BE2C (cell line): ENCODE data around the gene DYSF.

Experiments used
- DNase-seq: peaks from one replicate; pipeline ENCODE4 v3.0.0-alpha.2; 2020
- H3K27me3 ChIP-seq: fragments of 250-450 bp; sonication (Bioruptor Pico); 2 replicates; pipeline ENCODE4 v1.5.1; 2020; ENCODE audit warnings: mild to moderate bottlenecking
- H3K36me3 ChIP-seq: fragments of 250-450 bp; sonication (Bioruptor Pico); 2 replicates; pipeline ENCODE4 v1.5.1; 2020; ENCODE audit warnings: mild to moderate bottlenecking
- H3K4me1 ChIP-seq: fragments of 250-450 bp; sonication (Bioruptor Pico); 2 replicates; pipeline ENCODE4 v1.5.1; 2020
- H3K4me3 ChIP-seq: 2 replicates; pipeline ENCODE4 v1.5.1; 2011; ENCODE audit warnings: low read depth, low read length
- H3K9me3 ChIP-seq: fragments of 250-450 bp; sonication (Bioruptor Pico); 2 replicates; pipeline ENCODE4 v1.5.1; 2020
- TF ChIP-seq, protein P1 (sequence below): IDR thresholded peaks from 2 replicates; pipeline ENCODE4 v1.5.1; 2012; ENCODE audit warnings: mild to moderate bottlenecking, low read depth, low read length

The DYSF gene

DNA sequence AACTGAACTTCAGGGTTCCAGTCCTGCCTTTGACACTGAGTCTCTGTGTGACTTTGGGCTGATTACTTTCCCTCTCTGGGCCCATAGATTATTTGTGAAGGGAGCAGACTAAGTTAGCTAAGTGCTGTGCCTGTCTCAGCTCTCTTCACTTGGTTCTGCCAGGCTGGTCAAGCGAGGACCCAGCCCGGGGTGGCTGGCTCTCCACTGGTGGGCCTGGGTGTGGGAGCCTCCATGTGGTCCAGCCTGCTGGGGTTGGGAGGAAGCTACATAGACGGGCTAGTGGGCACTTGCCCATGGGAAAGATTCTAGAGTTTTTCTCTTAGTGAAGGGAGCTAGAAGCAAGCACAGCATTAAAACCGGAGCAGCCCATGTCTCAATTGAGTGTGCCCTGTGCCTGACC is 59.0 kb downstream of the DYSF start:
- no peak for DNase-seq
- H3K4me3 ChIP-seq: no peak overlapping the region
- no peaks in the 10 kb centered on the region for H3K36me3 ChIP-seq
- H3K27me3 ChIP-seq: no peaks in the 10 kb centered on the region
- no peaks in the 10 kb centered on the region for H3K9me3 ChIP-seq
- TF ChIP-seq, protein P1, sequence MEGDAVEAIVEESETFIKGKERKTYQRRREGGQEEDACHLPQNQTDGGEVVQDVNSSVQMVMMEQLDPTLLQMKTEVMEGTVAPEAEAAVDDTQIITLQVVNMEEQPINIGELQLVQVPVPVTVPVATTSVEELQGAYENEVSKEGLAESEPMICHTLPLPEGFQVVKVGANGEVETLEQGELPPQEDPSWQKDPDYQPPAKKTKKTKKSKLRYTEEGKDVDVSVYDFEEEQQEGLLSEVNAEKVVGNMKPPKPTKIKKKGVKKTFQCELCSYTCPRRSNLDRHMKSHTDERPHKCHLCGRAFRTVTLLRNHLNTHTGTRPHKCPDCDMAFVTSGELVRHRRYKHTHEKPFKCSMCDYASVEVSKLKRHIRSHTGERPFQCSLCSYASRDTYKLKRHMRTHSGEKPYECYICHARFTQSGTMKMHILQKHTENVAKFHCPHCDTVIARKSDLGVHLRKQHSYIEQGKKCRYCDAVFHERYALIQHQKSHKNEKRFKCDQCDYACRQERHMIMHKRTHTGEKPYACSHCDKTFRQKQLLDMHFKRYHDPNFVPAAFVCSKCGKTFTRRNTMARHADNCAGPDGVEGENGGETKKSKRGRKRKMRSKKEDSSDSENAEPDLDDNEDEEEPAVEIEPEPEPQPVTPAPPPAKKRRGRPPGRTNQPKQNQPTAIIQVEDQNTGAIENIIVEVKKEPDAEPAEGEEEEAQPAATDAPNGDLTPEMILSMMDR: no peak
- H3K4me1 ChIP-seq: no peaks in the 10 kb centered on the region

DNA sequence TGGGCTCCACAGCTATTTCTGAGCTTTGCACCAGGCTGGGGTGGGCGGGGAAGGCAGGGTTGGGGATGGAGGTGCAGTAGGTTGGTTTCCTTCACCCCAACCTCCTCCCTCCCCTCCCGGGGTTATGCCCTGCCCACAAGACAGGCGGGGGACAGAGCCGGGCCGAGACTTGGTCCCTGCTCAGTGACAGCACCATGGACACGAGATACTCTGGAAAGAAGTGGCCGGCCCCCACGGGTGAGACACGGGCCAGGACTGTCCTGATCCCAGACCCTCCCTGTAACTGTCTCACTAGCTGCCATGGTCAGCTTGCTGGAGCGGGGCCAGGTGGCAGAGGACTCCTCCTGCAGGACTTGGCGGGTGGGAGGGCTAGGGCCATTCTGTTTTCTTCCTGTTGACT is 59.7 kb downstream of the DYSF start:
- no peaks in the 10 kb centered on the region for H3K4me1 ChIP-seq
- no peak overlapping the region for H3K4me3 ChIP-seq
- H3K27me3 ChIP-seq: no peaks in the 10 kb centered on the region
- no peak for DNase-seq
- H3K36me3 ChIP-seq: no peaks in the 10 kb centered on the region
- no peaks in the 10 kb centered on the region for H3K9me3 ChIP-seq
- TF ChIP-seq, protein P1: no peak

DNA sequence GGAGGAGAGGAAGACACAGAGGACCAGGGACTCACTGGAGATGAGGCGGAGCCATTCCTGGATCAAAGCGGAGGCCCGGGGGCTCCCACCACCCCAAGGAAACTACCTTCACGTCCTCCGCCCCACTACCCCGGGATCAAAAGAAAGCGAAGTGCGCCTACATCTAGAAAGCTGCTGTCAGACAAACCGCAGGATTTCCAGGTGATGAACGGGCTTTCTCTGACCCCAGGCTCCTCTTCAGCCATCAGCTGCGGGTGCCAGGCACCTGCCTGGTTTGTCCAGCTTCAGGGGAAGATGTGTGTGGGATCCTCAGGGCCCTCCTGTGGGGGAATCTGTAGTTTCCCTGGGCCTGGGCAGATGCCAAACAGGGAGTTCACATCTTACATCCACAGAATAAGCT is 60.4 kb downstream of the DYSF start:
- H3K9me3 ChIP-seq: no peaks in the 10 kb centered on the region
- TF ChIP-seq, protein P1: no peak
- no peak overlapping the region for H3K4me3 ChIP-seq
- DNase-seq: no peak
- H3K27me3 ChIP-seq: no peaks in the 10 kb centered on the region
- H3K36me3 ChIP-seq: no peaks in the 10 kb centered on the region
- no peaks in the 10 kb centered on the region for H3K4me1 ChIP-seq

DNA sequence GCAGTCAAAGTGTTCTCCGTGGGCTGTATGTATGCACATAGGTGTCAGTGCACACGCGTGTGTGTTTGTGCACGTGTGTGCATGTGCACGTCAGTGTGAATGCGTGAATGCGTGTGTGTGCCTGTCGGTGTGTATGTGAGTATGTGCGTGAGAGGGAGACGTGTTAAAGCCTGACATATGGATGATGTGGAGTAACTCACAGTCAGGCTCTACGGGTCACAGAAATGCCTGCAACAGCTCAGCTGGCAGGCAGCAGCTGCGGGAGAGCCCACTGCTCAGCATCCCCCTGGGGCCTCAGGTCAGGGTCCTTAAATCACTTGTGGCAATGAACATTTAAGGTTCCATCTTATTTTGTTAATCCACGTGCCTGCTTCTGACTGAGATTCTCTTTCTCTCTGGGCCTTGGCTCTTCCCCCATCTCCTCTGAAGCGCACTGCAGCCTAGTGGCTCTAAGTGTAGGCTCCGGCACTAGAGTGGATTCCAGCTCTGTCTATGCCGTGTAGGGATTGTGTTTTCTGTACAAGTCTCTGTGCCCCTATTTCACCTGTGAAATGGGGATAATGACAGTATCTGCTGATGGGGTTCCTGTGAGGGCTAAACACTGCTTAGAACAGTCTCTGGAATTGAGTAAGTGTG is 63.0 kb downstream of the DYSF start:
- no peaks in the 10 kb centered on the region for H3K27me3 ChIP-seq
- H3K9me3 ChIP-seq: no peaks in the 10 kb centered on the region
- H3K36me3 ChIP-seq: no peaks in the 10 kb centered on the region
- no peak overlapping the region for H3K4me3 ChIP-seq
- H3K4me1 ChIP-seq: no peaks in the 10 kb centered on the region
- TF ChIP-seq, protein P1: no peak
- DNase-seq: no peak

DNA sequence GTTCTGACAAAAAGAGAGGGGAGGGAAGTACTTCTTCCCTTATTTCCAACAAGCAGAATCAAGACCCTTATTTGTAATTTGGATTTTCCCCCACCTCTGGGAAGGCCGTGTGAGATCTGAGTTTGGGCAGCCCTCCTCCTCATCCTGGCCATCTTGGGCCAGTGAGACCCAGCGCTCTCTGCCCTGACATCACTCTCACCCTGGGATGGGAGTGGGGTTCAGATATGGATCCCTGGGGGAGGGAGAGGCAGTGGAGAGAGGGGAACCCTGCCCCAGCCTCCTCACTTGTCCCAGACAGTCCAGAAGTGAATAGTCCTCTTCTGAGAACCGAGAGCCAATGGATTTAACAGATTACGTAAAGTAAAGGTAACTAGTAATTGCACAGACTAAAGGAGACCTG is 64.5 kb downstream of the DYSF start:
- H3K27me3 ChIP-seq: no peaks in the 10 kb centered on the region
- no peak for DNase-seq

DNA sequence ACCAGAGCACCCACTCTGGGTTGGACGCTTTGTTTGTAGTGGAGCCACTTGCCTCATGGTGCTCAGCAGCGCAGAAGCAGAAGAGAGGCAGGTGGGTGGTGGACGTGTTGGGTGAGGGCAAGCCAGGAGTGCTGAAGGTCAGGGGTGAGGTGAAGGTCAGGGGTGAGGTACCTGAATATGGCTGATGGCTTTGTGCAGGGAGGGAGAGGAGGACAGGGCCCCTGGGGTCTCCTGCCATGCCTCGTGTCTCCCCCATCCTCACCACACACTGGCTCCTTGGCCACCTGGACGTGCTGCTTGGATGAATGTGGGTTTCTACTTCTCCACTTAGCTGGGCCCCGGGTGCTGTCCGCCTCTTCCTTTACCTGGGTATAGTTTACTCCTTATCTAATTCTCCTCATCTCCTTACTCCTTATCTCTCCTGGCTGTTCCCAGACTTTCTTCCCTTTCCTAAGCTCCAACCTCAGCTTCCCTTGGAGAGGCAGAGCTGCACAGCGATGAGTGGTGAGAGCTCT is 68.1 kb downstream of the DYSF start:
- no peaks in the 10 kb centered on the region for H3K36me3 ChIP-seq
- TF ChIP-seq, protein P1: no peak
- no peaks in the 10 kb centered on the region for H3K9me3 ChIP-seq
- no peak overlapping the region for H3K4me3 ChIP-seq
- H3K4me1 ChIP-seq: no peaks in the 10 kb centered on the region
- H3K27me3 ChIP-seq: no peaks in the 10 kb centered on the region
- no peak for DNase-seq

More for the DNA sequence above, 64.5 kb downstream of the DYSF start:
- Histone ChIP-seq H3K4me3 (no peak overlapping the region), H3K36me3 (no peaks in the 10 kb centered on the region), H3K9me3 (no peaks in the 10 kb centered on the region), H3K4me1 (no peaks in the 10 kb centered on the region)
- TF ChIP-seq, protein P1: no peak
